DND-41 (cell line): ENCODE measurements around the gene ARL2.

Source experiments
- EZH2 ChIP-seq: IDR thresholded peaks from 3 replicates; pipeline ENCODE4 v1.6.1; 2012; ENCODE audit warnings: borderline replicate concordance, low read depth, mild to moderate bottlenecking, moderate library complexity, low read length, inconsistent platforms; ENCODE audit not compliant: severe bottlenecking
- TF ChIP-seq, protein P1 (sequence below): IDR thresholded peaks from 2 replicates; pipeline ENCODE4 v1.5.1; 2012; ENCODE audit warnings: borderline replicate concordance, low read length, moderate library complexity, mild to moderate bottlenecking; ENCODE audit not compliant: poor library complexity, severe bottlenecking; ENCODE audit errors: extremely low read depth

DNA sequence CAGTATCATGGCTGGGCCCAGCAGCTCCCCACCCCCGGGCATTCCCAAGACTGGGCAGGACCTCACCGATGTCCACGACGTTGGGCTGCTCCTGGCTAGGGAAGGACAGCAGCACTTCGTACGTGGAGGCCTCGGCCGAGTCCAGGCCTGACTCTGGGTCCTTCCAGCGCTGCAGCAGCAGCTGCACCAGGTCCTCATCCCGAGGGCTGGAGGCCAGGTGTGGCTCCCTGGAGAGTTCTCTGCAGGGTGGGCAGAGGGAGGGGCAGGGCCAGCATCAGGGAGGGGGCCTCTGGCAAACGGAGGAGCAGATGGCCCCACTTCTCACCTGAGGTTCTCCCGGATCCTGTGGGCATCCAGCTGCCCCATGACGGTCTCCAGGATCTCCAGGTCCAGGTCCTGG lies 44.1 kb downstream of the ARL2 start:
- no peak for TF ChIP-seq EZH2
- TF ChIP-seq, protein P1, sequence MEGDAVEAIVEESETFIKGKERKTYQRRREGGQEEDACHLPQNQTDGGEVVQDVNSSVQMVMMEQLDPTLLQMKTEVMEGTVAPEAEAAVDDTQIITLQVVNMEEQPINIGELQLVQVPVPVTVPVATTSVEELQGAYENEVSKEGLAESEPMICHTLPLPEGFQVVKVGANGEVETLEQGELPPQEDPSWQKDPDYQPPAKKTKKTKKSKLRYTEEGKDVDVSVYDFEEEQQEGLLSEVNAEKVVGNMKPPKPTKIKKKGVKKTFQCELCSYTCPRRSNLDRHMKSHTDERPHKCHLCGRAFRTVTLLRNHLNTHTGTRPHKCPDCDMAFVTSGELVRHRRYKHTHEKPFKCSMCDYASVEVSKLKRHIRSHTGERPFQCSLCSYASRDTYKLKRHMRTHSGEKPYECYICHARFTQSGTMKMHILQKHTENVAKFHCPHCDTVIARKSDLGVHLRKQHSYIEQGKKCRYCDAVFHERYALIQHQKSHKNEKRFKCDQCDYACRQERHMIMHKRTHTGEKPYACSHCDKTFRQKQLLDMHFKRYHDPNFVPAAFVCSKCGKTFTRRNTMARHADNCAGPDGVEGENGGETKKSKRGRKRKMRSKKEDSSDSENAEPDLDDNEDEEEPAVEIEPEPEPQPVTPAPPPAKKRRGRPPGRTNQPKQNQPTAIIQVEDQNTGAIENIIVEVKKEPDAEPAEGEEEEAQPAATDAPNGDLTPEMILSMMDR = no peak
